Measurements from ENCODE around the gene PTX4.

- TF ChIP-seq EZH2 (IDR thresholded peaks at IDR 0.05; ENCODE audit: borderline replicate concordance, low read depth, low read length), result no peak
- TF ChIP-seq ARID3A (IDR thresholded peaks at IDR 0.05; ENCODE audit: borderline replicate concordance, low read depth, low read length), result no peak
- TF ChIP-seq ESRRA (IDR thresholded peaks at IDR 0.05; ENCODE audit: borderline replicate concordance, low read depth), result no peak
- TF ChIP-seq CTCF (IDR thresholded peaks at IDR 0.05 in 2 of 3, conservative IDR thresholded peaks at IDR 0.05 in 1 of 3; ENCODE audit: insufficient read depth in 2 of 3, low read depth in 1 of 3, low read length in 3 of 3), result no peak
These were observed 6.0 kb upstream of the PTX4 start for GRCh38 chr16:1494711-1495110.
